H1 (cell line): ENCODE results near the gene MMP24. TPM values are rescaled to one million over a fixed set of nuclear protein-coding genes. Genes with fewer than 3 reads are reported as not detected.

ENCODE experiments used
- GTF2F1 ChIP-seq: IDR thresholded peaks from 2 replicates; pipeline ENCODE4 v1.6.1; 2012; ENCODE audit warnings: low read depth, low read length, improper control_type of control experiment, borderline replicate concordance
- TEAD4 ChIP-seq: IDR thresholded peaks from 2 replicates; pipeline ENCODE4 v1.6.1; 2012; ENCODE audit warnings: low read depth, low read length, inconsistent platforms, mixed read lengths
- polyA plus RNA-seq, 7 experiments: library from polyadenylated mRNA; depleted of rRNA in 3 of 7; stranded (reverse) in 5 of 7; unstranded in 2 of 7; fragments of >200 nt in 5 of 7; fragments of 200-250 nt in 2 of 7; gene quantifications; 1 replicate in 5 of 7; 2 replicates in 1 of 7; 4 replicates in 1 of 7; pipeline versions ENCODE4 v1.2.1 to v1.2.3, GENCODE V29; 2011 to 2013; ENCODE audit warnings: missing spikeins in 2 of 7, mixed read lengths in 2 of 7
- total RNA-seq: library from RNA; stranded (reverse); fragmentation: NEBNext Ultra II Directional; extraction: Animal tissue kit (Norgen Biotek cat#: 25700); gene quantifications from 2 replicates; pipeline ENCODE4 v1.2.1, GENCODE V29; 2021

MMP24 gene
- total and polyA plus RNA-seq, 2 of the 8 experiments (the other 6 are each of a cell fraction or from before 2014, with no cell fraction given) = 18.8 to 21.4 TPM

DNA sequence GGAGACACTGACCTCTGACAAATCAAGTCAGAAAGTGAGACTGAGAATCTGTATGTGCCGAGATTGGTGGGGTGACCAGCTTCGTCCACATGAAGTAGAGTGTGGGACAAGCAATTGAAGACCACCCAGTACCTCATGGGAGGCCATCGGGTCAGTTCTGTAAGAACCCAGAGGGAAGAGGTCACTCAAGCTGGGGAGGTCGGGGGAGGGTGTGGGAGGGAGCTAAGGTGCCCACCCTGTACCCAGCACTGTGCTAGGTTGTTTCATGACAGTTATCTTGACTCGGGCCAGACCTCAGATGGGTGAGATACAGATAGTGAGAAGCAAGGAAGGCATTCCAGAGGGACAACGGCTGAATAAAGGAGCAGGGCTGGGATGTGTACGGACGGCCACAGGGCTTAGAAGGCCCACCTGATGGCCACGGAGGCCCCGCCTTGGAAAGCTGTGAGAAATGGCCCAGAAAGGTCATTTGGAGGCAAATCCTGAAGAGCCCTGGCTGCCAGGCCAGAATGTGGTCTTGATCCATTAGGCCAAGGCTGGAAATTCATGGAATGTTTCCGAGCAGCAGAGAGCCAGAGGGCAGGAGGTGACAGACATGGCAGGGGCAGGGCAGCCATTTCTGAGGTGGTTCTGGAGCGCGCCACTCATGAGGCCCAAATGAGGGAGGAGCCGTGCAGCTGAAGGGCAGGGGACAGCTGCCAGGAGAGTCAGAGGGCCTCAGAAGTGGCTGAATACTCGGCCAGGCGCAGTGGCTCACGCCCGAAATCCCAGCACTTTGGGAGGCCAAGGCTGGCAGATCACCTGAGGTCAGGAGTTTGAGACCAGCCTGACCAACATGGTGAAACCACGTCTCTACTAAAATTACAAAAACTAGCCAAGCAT is 43.8 kb downstream of the MMP24 start (continued):
- TF ChIP-seq TEAD4 = no peak
- TF ChIP-seq GTF2F1 = no peak
